ENCODE data around the gene SMIM43. TPM values are rescaled to one million over a fixed set of nuclear protein-coding genes. Genes with fewer than 3 reads are reported as not detected.

The SMIM43 gene
- total RNA-seq, 1 experiment from 2014 or later = not detected

- peaks cover 24% of the 10 kb centered on the region for H3K36me3 ChIP-seq (ENCODE audit: low read depth, low read length)
These were observed 41.4 kb upstream of the SMIM43 start for GRCh38 chr4:121806411-121806810.

GRCh38 chr4:121801715-121802075 lies 36.7 kb upstream of the SMIM43 start:
- DNase-seq (no peak), ATAC-seq (no peak)
- no TSS peak for BruUV-seq (replicated peaks)
- POLR2A ChIA-PET (ENCODE audit: unreplicated experiment) = interaction anchor here (1.0 kb wide), 1 partner anchor 23 kb away, joined by 5 read pairs; no protein-coding TSS in a partner anchor
- peak overlapping the region; percentile 27; the same call in 1 of the 2 replicates for H3K27ac ChIP-seq (ENCODE audit: low read length)
- H3K9me2 ChIP-seq (replicated peaks; ENCODE audit: low read length) = no peaks in the 10 kb centered on the region
- no peaks in the 10 kb centered on the region for H3K27me3 ChIP-seq (ENCODE audit: low read length)
- no peaks in the 10 kb centered on the region for H4K20me1 ChIP-seq (ENCODE audit: low read length)
- no peaks in the 10 kb centered on the region for H3K9me3 ChIP-seq (ENCODE audit: low read length)
- intact Hi-C loops (cut with micrococcal nuclease) = loop anchor here (2.0 kb wide), 1 partner anchor 73 kb away; no protein-coding TSS in a partner anchor
- H3K4me2 ChIP-seq (ENCODE audit: low read length) = peak overlapping the region; percentile 94
- TF ChIP-seq, protein P1, sequence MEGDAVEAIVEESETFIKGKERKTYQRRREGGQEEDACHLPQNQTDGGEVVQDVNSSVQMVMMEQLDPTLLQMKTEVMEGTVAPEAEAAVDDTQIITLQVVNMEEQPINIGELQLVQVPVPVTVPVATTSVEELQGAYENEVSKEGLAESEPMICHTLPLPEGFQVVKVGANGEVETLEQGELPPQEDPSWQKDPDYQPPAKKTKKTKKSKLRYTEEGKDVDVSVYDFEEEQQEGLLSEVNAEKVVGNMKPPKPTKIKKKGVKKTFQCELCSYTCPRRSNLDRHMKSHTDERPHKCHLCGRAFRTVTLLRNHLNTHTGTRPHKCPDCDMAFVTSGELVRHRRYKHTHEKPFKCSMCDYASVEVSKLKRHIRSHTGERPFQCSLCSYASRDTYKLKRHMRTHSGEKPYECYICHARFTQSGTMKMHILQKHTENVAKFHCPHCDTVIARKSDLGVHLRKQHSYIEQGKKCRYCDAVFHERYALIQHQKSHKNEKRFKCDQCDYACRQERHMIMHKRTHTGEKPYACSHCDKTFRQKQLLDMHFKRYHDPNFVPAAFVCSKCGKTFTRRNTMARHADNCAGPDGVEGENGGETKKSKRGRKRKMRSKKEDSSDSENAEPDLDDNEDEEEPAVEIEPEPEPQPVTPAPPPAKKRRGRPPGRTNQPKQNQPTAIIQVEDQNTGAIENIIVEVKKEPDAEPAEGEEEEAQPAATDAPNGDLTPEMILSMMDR (conservative IDR thresholded peaks at IDR 0.05; ENCODE audit: low read depth, low read length) = no peak
- no peak for TF ChIP-seq EZH2 (IDR thresholded peaks at IDR 0.05; ENCODE audit: low read length, unreplicated experiment)
- TF ChIP-seq EZH2phosphoT487 (IDR thresholded peaks at IDR 0.05; ENCODE audit: borderline replicate concordance, low read length) = no peak
- peak overlapping the region; percentile 84 for H3K4me3 ChIP-seq (ENCODE audit: low read length)
- H3K79me2 ChIP-seq (ENCODE audit: low read length) = peaks cover 27% of the 10 kb centered on the region
- peak overlapping the region; percentile 85 for H2AFZ ChIP-seq (ENCODE audit: low read length)
- H3K9ac ChIP-seq (ENCODE audit: low read length) = peak overlapping the region; percentile 93
- CTCF ChIA-PET = interaction anchor here (0.5 kb wide), 1 partner anchor 916 kb away, joined by 3 read pairs; no protein-coding TSS in a partner anchor
- no peaks in the 10 kb centered on the region for H3F3A ChIP-seq (ENCODE audit: low read length, unreplicated experiment)
- H3K36me3 ChIP-seq (ENCODE audit: low read depth, low read length) = peaks cover 14% of the 10 kb centered on the region; the same call in 1 of the 2 replicates
- H3K4me1 ChIP-seq (ENCODE audit: insufficient read depth, low read length) = peaks cover 19% of the 10 kb centered on the region

More at GRCh38 chr4:121806411-121806810, 41.4 kb upstream of the SMIM43 start:
- H3K27ac ChIP-seq (ENCODE audit: low read length) = no peak overlapping the region
- no peaks in the 10 kb centered on the region for H3K27me3 ChIP-seq (ENCODE audit: low read length)
- CTCF ChIA-PET = no interaction called here
- intact Hi-C loops (cut with micrococcal nuclease) = no loop called here
- H3F3A ChIP-seq (ENCODE audit: low read length, unreplicated experiment) = no peaks in the 10 kb centered on the region
- no peak overlapping the region for H3K4me3 ChIP-seq (ENCODE audit: low read length)
- H3K9ac ChIP-seq (ENCODE audit: low read length) = no peak overlapping the region
- TF ChIP-seq EZH2phosphoT487 (IDR thresholded peaks at IDR 0.05; ENCODE audit: borderline replicate concordance, low read length) (no peak), EZH2 (IDR thresholded peaks at IDR 0.05; ENCODE audit: low read length, unreplicated experiment) (no peak)
- TF ChIP-seq, protein P1 (conservative IDR thresholded peaks at IDR 0.05; ENCODE audit: low read depth, low read length) = no peak
- no peak overlapping the region for H2AFZ ChIP-seq (ENCODE audit: low read length)
- H3K4me2 ChIP-seq (ENCODE audit: low read length) = no peak overlapping the region
- BruUV-seq (replicated peaks) = no TSS peak
- H3K4me1 ChIP-seq (ENCODE audit: insufficient read depth, low read length) = peaks cover 14% of the 10 kb centered on the region
- H3K9me3 ChIP-seq (ENCODE audit: low read length) = no peaks in the 10 kb centered on the region
- ATAC-seq = no peak
- H3K79me2 ChIP-seq (ENCODE audit: low read length) = peaks cover 24% of the 10 kb centered on the region
- DNase-seq = no peak
- no peaks in the 10 kb centered on the region for H4K20me1 ChIP-seq (ENCODE audit: low read length)
- no peaks in the 10 kb centered on the region for H3K9me2 ChIP-seq (replicated peaks; ENCODE audit: low read length)
- POLR2A ChIA-PET (ENCODE audit: unreplicated experiment) = no interaction called here

Data from PC-3 (cell line).